Measurements from ENCODE around the gene SPATA2L.

DNA sequence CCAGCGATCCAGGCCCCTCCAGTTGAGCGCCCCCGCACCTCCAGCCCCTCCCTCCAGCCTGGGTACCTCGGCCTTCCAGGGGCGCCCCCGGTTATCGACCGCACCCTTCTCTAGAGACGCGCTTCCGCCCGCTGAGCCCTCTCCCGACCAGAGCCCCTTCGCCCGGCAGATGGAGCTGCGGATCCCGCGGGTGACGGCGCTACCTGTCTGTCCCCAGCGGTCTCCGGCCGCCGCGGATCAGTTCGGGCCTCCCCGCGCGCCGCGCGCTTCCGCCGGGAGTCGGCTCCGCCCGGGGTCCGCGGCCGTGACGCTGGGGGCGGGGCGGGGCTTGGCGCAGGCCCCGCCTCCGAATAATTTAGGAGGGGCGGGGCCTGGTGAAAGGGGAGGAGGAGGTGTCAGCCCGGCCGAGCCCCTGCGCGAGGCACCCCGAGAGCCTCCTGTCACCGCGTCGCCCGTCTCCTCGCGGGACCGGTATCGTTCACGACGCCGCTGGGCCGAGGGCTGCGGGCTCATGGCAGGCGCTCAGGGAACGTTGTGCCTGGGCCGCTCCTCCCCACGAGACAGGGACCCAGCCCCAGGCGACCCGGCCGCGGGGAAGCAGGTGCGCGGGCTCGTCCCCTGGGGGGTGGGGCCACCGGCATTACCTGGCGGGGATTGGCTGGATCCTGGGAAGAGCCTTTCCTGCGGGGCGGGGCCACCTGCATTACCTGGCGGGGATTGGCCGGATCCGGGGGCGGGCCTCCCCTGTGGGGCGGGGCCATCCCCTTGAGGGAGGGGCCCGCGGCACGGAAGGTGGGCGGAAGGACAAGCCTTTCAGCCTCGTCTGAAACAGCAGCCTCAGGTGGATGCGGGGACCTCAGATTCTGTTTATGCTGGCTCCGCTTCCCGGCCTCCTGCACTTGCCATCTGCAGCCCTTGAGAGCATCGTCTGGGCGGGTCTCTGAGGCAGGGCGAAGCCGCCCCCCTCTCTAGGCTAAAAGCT, at the start of gene SPATA2L:
- TF ChIP-seq, protein P1, sequence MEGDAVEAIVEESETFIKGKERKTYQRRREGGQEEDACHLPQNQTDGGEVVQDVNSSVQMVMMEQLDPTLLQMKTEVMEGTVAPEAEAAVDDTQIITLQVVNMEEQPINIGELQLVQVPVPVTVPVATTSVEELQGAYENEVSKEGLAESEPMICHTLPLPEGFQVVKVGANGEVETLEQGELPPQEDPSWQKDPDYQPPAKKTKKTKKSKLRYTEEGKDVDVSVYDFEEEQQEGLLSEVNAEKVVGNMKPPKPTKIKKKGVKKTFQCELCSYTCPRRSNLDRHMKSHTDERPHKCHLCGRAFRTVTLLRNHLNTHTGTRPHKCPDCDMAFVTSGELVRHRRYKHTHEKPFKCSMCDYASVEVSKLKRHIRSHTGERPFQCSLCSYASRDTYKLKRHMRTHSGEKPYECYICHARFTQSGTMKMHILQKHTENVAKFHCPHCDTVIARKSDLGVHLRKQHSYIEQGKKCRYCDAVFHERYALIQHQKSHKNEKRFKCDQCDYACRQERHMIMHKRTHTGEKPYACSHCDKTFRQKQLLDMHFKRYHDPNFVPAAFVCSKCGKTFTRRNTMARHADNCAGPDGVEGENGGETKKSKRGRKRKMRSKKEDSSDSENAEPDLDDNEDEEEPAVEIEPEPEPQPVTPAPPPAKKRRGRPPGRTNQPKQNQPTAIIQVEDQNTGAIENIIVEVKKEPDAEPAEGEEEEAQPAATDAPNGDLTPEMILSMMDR (IDR thresholded peaks at IDR 0.05; ENCODE audit: insufficient read depth, low read depth, low read length): no peak
- TF ChIP-seq EZH2 (IDR thresholded peaks at IDR 0.05; ENCODE audit: insufficient read depth, low read length): no peak
